ENCODE data around the gene NOG.

DNA sequence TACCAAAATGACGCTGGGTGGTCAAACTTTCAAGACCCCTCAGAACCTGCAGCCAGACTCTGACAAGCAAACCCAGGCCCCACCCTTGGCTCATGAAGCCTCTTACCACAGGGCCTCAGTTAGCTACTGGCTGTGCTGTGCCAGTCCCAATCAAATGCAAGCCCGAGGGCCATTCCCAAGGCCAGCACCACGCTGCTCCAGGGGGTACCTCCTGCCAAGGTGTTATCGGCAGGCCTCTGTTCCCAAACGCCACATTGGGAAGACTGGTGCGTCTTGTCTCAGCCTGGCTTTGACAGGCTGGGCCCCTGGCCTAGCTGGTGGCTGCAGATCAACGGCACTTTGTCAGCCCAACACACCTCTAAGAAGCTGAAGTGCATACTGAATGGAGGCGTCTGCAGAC, 35.8 kb upstream of the NOG start:
- TF ChIP-seq POLR2A (IDR thresholded peaks at IDR 0.05), result no peak
- TF ChIP-seq, protein P1, sequence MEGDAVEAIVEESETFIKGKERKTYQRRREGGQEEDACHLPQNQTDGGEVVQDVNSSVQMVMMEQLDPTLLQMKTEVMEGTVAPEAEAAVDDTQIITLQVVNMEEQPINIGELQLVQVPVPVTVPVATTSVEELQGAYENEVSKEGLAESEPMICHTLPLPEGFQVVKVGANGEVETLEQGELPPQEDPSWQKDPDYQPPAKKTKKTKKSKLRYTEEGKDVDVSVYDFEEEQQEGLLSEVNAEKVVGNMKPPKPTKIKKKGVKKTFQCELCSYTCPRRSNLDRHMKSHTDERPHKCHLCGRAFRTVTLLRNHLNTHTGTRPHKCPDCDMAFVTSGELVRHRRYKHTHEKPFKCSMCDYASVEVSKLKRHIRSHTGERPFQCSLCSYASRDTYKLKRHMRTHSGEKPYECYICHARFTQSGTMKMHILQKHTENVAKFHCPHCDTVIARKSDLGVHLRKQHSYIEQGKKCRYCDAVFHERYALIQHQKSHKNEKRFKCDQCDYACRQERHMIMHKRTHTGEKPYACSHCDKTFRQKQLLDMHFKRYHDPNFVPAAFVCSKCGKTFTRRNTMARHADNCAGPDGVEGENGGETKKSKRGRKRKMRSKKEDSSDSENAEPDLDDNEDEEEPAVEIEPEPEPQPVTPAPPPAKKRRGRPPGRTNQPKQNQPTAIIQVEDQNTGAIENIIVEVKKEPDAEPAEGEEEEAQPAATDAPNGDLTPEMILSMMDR (IDR thresholded peaks at IDR 0.05), result no peak

All from transverse colon (tissue), 3 donors.